BE2C (cell line): ENCODE results near the gene SETD6.

Experiments used
- DNase-seq: peaks from one replicate; pipeline ENCODE4 v3.0.0-alpha.2; 2020
- H3K27me3 ChIP-seq: fragments of 250-450 bp; sonication (Bioruptor Pico); 2 replicates; pipeline ENCODE4 v1.5.1; 2020; ENCODE audit warnings: mild to moderate bottlenecking
- H3K36me3 ChIP-seq: fragments of 250-450 bp; sonication (Bioruptor Pico); 2 replicates; pipeline ENCODE4 v1.5.1; 2020; ENCODE audit warnings: mild to moderate bottlenecking
- H3K4me1 ChIP-seq: fragments of 250-450 bp; sonication (Bioruptor Pico); 2 replicates; pipeline ENCODE4 v1.5.1; 2020
- H3K4me3 ChIP-seq: 2 replicates; pipeline ENCODE4 v1.5.1; 2011; ENCODE audit warnings: low read depth, low read length
- H3K9me3 ChIP-seq: fragments of 250-450 bp; sonication (Bioruptor Pico); 2 replicates; pipeline ENCODE4 v1.5.1; 2020
- CTCF ChIP-seq: IDR thresholded peaks from 2 replicates; pipeline ENCODE4 v1.5.1; 2012; ENCODE audit warnings: mild to moderate bottlenecking, low read depth, low read length

Gene SETD6

GRCh38 chr16:58537124-58537906 is 22.0 kb downstream of the SETD6 start:
- Histone ChIP-seq H3K36me3 (peaks cover 97% of the 10 kb centered on the region), H3K4me3 (no peak overlapping the region), H3K27me3 (no peaks in the 10 kb centered on the region), H3K9me3 (no peaks in the 10 kb centered on the region), H3K4me1 (no peaks in the 10 kb centered on the region; the same call in 1 of the 2 replicates)
- DNase-seq = no peak
- no peak for TF ChIP-seq CTCF

- no peaks in the 10 kb centered on the region for H3K4me1 ChIP-seq
- H3K4me3 ChIP-seq = no peak overlapping the region
- H3K27me3 ChIP-seq = no peaks in the 10 kb centered on the region
- no peak for DNase-seq
- no peaks in the 10 kb centered on the region for H3K9me3 ChIP-seq
- TF ChIP-seq CTCF = no peak
- H3K36me3 ChIP-seq = peaks cover 98% of the 10 kb centered on the region
Observed at GRCh38 chr16:58541711-58542110, 26.4 kb downstream of the SETD6 start.

GRCh38 chr16:58542291-58542690 is 27.0 kb downstream of the SETD6 start:
- no peaks in the 10 kb centered on the region for H3K9me3 ChIP-seq
- no peak overlapping the region for H3K4me3 ChIP-seq
- DNase-seq = no peak
- no peaks in the 10 kb centered on the region for H3K27me3 ChIP-seq
- TF ChIP-seq CTCF = no peak
- peaks cover 98% of the 10 kb centered on the region for H3K36me3 ChIP-seq
- H3K4me1 ChIP-seq = no peaks in the 10 kb centered on the region

GRCh38 chr16:58543685-58544084 is 28.4 kb downstream of the SETD6 start:
- no peak for TF ChIP-seq CTCF
- no peak for DNase-seq
- no peaks in the 10 kb centered on the region for H3K9me3 ChIP-seq
- no peaks in the 10 kb centered on the region for H3K4me1 ChIP-seq
- H3K36me3 ChIP-seq = peaks cover 97% of the 10 kb centered on the region
- H3K27me3 ChIP-seq = no peaks in the 10 kb centered on the region
- no peak overlapping the region for H3K4me3 ChIP-seq

GRCh38 chr16:58548378-58548777 is 33.1 kb downstream of the SETD6 start:
- Histone ChIP-seq H3K4me1 (no peaks in the 10 kb centered on the region), H3K4me3 (no peak overlapping the region), H3K27me3 (no peaks in the 10 kb centered on the region), H3K36me3 (peaks cover 95% of the 10 kb centered on the region), H3K9me3 (no peaks in the 10 kb centered on the region)
- no peak for DNase-seq
- TF ChIP-seq CTCF = no peak

- TF ChIP-seq CTCF = no peak
- peaks cover 95% of the 10 kb centered on the region for H3K36me3 ChIP-seq
Observed at GRCh38 chr16:58551496-58551895, 36.2 kb downstream of the SETD6 start.

More at GRCh38 chr16:58551496-58551895, 36.2 kb downstream of the SETD6 start:
- DNase-seq = no peak
- Histone ChIP-seq H3K4me1 (no peaks in the 10 kb centered on the region), H3K9me3 (no peaks in the 10 kb centered on the region), H3K27me3 (no peaks in the 10 kb centered on the region), H3K4me3 (no peak overlapping the region)
